ENCODE results near the gene CEBPA. TPM values are rescaled to one million over a fixed set of nuclear protein-coding genes. Genes with fewer than 3 reads are reported as not detected.

Gene CEBPA
- total RNA-seq, 1 donor from 2014 or later = 8.5 TPM

DNA sequence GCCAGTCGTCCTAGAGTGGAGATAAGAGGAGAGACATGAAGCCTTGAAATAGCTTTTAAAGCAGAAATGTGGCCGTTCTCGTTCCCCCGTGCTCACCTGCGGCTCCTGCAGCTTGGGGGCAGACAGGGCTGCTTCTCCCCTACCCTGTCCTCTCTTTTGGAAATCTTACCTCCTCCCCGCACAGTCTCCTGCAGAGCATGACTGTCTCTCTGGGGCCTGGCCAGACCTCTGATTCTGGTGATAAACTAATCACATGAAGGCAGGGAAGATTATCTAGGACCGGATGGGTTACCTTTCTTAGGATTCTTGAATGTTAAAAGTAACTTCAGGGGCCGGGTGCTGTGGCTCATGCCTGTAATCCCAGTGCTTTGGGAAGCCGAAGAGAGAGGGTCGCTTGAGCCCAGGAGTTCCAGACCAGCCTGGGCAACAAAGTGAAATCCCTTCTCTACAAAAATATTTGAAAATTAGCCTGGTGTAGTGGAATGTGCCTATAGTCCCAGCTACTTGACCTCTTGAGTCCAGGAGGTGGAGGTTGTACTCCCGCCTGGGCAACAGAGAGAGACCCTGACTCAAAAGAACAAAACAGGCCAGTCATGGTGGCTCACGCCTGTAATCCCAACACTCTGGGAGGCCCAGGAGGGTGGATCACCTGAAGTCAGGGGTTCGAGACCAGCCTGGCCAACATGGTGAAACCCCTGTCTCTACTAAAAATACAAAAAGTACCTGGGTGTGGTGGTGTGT is 8.1 kb downstream of the CEBPA start:
- DNase-seq (ENCODE audit: low spot score in 2 of 2, unreplicated experiment in 2 of 2) = no peak
- peaks cover 51% of the 10 kb centered on the region for H3K4me1 Mint-ChIP-seq
- TF ChIP-seq, protein P1, sequence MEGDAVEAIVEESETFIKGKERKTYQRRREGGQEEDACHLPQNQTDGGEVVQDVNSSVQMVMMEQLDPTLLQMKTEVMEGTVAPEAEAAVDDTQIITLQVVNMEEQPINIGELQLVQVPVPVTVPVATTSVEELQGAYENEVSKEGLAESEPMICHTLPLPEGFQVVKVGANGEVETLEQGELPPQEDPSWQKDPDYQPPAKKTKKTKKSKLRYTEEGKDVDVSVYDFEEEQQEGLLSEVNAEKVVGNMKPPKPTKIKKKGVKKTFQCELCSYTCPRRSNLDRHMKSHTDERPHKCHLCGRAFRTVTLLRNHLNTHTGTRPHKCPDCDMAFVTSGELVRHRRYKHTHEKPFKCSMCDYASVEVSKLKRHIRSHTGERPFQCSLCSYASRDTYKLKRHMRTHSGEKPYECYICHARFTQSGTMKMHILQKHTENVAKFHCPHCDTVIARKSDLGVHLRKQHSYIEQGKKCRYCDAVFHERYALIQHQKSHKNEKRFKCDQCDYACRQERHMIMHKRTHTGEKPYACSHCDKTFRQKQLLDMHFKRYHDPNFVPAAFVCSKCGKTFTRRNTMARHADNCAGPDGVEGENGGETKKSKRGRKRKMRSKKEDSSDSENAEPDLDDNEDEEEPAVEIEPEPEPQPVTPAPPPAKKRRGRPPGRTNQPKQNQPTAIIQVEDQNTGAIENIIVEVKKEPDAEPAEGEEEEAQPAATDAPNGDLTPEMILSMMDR (IDR thresholded peaks at IDR 0.05; ENCODE audit: unreplicated experiment) = no peak
- peaks cover under 1% of the 10 kb centered on the region for H3K9me3 Mint-ChIP-seq
- peaks cover 5% of the 10 kb centered on the region for H3K27me3 Mint-ChIP-seq (ENCODE audit: low read depth)
- peak overlapping the region; percentile 50 for H3K27ac Mint-ChIP-seq
- H3K4me3 Mint-ChIP-seq = no peak overlapping the region
- H3K36me3 Mint-ChIP-seq = no peaks in the 10 kb centered on the region

- DNase-seq (ENCODE audit: low spot score in 2 of 2, unreplicated experiment in 2 of 2) = no peak
Observed at GRCh38 chr19:33293255-33294057, 8.9 kb downstream of the CEBPA start.

GRCh38 chr19:33292595-33293254 is 9.6 kb downstream of the CEBPA start:
- Mint-ChIP-seq H3K36me3 (peaks cover 3% of the 10 kb centered on the region), H3K9me3 (peaks cover 13% of the 10 kb centered on the region), H3K4me1 (peaks cover 38% of the 10 kb centered on the region), H3K27me3 (ENCODE audit: low read depth) (no peaks in the 10 kb centered on the region), H3K4me3 (no peak overlapping the region), H3K27ac (peak overlapping the region; percentile 60)
- TF ChIP-seq, protein P1 (IDR thresholded peaks at IDR 0.05; ENCODE audit: unreplicated experiment) = no peak
- DNase-seq (ENCODE audit: low spot score in 2 of 2, unreplicated experiment in 2 of 2) = no peak

More at GRCh38 chr19:33293255-33294057, 8.9 kb downstream of the CEBPA start:
- Mint-ChIP-seq H3K27me3 (ENCODE audit: low read depth) (no peaks in the 10 kb centered on the region), H3K4me3 (no peak overlapping the region), H3K4me1 (peaks cover 44% of the 10 kb centered on the region), H3K36me3 (peaks cover 3% of the 10 kb centered on the region), H3K9me3 (peaks cover 7% of the 10 kb centered on the region), H3K27ac (peak overlapping the region; percentile 65)
- TF ChIP-seq, protein P1 (IDR thresholded peaks at IDR 0.05; ENCODE audit: unreplicated experiment) = no peak

DNA sequence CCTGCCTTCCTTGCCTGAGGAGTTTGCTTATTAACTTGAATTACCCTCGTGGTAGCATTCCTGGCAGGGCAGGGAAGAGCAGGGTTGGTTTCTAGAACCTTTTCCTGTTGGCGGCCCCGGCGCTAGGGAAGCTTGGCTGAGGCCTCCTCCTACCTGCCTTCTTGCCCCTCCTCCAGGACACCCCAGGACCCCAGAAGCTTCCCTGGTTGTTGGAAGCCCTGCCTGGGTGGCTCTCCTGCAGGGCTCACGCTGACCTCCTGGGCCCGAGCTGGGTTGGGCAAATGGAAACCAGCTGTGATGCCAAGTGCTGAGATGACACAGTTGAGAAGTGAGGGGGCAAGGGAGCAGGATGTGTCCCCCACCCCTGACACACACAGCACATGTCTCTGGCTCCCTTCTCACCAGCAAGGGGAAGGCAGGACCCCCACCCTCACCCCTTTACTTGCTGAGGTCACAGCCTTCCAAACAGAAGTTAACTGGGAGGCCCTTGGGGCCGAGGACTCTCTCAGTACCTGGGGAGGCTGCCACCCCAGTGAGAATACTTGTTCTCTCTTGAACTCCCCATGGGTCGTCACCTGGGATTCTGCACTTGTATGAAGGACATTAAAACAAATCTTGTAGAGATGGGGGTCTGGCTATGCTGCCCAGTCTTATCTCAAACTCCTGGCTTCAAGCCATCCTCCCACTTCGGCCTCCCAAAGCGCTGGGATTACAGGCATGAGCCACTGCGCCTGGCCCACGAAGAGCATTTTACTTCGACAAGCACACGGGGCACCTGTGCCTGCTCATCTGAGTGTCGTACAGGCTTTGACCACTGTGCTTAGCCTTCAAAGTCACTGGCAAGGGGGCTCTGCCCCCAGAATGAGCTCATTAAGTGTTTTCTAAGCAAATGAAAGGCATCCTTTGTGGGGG is 10.5 kb downstream of the CEBPA start:
- H3K4me3 Mint-ChIP-seq = no peak overlapping the region
- DNase-seq (ENCODE audit: low spot score in 2 of 2, unreplicated experiment in 2 of 2) = no peak
- peaks cover 30% of the 10 kb centered on the region for H3K4me1 Mint-ChIP-seq
- H3K27me3 Mint-ChIP-seq (ENCODE audit: low read depth) = no peaks in the 10 kb centered on the region
- H3K36me3 Mint-ChIP-seq = peaks cover 3% of the 10 kb centered on the region
- TF ChIP-seq, protein P1 (IDR thresholded peaks at IDR 0.05; ENCODE audit: unreplicated experiment) = no peak
- H3K27ac Mint-ChIP-seq = no peak overlapping the region
- peaks cover 16% of the 10 kb centered on the region for H3K9me3 Mint-ChIP-seq
